RWPE1 (cell line): ENCODE measurements around the gene ORAI1.

Experiments used
- CTCF ChIA-PET: fragments of 350-600 bp; sonication (Branson Sonifier 250); formaldehyde crosslinking; extraction: SDS; loops from one replicate; lab custom pipeline; 2021; lab: Yijun Ruan, JAX
- POLR2A ChIA-PET: fragments of 400-600 bp; formaldehyde crosslinking; extraction: SDS; loops from one replicate; lab custom pipeline; 2020; ENCODE audit warnings: antibody characterized with exemption; ENCODE audit not compliant: low non-redundant PET; lab: Yijun Ruan, JAX
- DNase-seq: peaks from one replicate; pipeline ENCODE4 v3.0.0; 2012; ENCODE audit warnings: low spot score
- H3K27ac ChIP-seq: fragments of 450-650 bp; 2 replicates; pipeline ENCODE4 v1.5.1; 2017
- TF ChIP-seq, protein P1 (sequence below): fragments of 450-650 bp; conservative IDR thresholded peaks from 2 replicates; pipeline ENCODE4 v1.5.1; 2017; ENCODE audit warnings: low read depth, mild to moderate bottlenecking

Gene ORAI1

DNA sequence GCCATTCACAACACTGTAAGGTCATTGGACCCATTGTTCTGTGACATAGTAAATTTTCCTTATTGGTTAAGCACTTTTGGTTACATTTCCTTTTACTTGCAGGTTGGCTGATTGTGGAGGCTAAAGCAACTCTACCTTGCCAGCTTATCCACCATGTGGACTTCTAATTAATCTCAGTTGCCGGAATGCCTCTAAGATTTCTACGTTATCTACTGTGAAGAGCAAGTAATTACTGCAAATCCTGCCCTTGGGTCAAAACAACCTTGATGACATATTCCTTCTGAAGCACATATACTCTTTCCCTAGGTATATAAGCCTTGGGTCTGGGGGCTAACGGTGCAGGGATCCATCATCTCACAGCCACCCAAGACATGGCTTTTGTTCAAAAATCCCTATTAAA, 62.6 kb downstream of the ORAI1 start:
- ChIA-PET CTCF (no interaction called here), POLR2A (interaction anchor here (0.6 kb wide), 1 partner anchor 23 kb away, joined by 4 read pairs; no protein-coding TSS in a partner anchor)
- TF ChIP-seq, protein P1, sequence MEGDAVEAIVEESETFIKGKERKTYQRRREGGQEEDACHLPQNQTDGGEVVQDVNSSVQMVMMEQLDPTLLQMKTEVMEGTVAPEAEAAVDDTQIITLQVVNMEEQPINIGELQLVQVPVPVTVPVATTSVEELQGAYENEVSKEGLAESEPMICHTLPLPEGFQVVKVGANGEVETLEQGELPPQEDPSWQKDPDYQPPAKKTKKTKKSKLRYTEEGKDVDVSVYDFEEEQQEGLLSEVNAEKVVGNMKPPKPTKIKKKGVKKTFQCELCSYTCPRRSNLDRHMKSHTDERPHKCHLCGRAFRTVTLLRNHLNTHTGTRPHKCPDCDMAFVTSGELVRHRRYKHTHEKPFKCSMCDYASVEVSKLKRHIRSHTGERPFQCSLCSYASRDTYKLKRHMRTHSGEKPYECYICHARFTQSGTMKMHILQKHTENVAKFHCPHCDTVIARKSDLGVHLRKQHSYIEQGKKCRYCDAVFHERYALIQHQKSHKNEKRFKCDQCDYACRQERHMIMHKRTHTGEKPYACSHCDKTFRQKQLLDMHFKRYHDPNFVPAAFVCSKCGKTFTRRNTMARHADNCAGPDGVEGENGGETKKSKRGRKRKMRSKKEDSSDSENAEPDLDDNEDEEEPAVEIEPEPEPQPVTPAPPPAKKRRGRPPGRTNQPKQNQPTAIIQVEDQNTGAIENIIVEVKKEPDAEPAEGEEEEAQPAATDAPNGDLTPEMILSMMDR = no peak

DNA sequence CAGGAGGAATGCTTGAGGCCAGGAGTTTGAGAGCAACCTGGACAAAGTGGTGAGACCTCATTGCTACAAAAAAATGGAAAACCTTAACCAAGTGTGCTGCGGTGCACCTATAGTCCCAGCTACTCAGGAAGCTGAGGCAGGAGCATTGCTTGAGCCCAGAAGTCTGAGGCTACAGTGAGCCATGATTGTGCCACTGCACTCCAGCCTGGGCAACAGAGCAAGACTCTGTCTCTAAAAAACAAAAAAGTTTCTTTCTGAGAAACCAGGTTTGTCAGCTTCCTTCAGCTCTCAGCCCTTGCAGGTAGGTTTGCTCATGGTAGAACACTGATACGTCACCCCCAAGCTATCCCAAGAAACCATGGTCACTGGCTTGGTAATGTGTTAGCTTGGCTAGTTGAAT, 63.1 kb downstream of the ORAI1 start:
- TF ChIP-seq, protein P1 = no peak
- CTCF ChIA-PET = interaction anchor here (0.6 kb wide), 1 partner anchor 433 kb away, joined by 3 read pairs; no protein-coding TSS in a partner anchor
- POLR2A ChIA-PET = interaction anchor here (0.6 kb wide), 1 partner anchor 22 kb away, joined by 4 read pairs; no protein-coding TSS in a partner anchor
- no peak for DNase-seq
- no peak overlapping the region for H3K27ac ChIP-seq

More for the DNA sequence above, 62.6 kb downstream of the ORAI1 start:
- DNase-seq = no peak
- no peak overlapping the region for H3K27ac ChIP-seq
